Activated CD8-positive, alpha-beta memory T cell treated with anti-CD3 and anti-CD28 coated beads, Interleukin-2, amount 50 U/mL, for 4 hours (primary cell): Measurements from ENCODE around the gene CNN2.

Experiments used
- DNase-seq: peaks from one replicate; pipeline ENCODE4 v3.0.0-alpha.2; 2020

Gene CNN2

GRCh38 chr19:1084024-1084868 lies 57.8 kb downstream of the CNN2 start:
- DNase-seq, result peak; percentile 18

DNA sequence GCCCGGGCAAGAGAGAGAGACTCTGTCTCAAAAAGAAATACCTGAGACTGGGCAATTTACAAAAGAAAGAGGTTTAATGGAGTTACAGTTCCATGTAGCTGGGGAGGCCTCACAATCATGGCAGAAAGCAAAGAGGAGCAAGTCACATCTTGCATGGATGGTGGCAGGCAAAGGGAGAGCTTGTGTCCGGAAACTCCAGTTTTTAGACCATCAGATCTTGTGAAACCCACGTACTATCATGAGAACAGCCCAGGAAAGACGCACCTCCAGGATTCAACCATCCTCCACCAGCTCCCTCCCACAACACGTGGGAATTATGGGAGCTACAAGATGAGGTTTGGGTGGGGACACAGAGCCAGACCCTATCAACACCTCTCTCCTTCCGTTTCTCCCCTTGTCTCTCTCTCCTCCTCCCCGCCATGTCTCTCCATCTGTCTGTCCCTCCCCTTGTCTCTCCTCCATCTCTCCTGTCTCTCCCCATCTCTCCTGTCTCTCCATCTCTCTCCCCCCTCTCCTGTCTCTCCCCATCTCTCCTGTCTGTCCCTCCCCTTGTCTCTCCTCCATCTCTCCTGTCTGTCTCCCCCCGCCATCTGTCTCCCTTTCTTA lies 58.7 kb downstream of the CNN2 start:
- DNase-seq, result no peak

DNA sequence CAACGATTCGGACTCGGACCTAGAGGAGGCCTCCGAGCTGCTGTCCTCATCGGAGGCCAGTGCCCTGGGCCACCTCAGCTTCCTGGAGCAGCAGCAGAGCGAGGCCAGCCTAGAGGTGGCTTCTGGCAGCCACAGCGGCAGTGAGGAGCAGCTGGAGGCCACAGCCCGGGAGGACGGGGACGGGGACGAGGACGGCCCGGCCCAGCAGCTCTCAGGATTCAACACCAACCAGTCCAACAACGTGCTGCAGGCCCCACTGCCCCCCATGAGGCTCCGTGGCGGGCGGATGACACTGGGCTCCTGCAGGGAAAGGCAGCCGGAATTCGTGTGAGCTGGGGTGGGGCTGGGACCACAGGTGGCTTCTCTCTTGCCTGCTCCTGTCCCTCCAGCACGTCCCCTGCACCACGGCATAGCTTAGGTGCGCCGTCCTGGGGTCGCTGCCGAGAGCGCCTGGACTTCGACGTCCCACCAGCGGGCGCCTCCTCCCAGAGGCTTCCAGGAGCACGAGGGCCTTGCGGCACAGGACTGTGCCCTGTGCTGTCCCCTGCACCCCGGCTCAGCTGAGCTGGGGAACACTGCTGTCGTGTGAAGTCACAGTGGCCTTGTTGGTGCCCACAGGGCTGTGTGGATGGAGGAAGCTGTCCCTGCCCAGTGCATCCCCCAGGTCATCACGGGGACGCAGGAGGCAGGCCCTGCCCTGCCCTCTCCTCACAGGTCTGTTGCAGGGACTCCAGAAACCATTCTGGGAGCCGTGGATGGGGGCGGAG lies 59.5 kb downstream of the CNN2 start:
- DNase-seq, result no peak

DNA sequence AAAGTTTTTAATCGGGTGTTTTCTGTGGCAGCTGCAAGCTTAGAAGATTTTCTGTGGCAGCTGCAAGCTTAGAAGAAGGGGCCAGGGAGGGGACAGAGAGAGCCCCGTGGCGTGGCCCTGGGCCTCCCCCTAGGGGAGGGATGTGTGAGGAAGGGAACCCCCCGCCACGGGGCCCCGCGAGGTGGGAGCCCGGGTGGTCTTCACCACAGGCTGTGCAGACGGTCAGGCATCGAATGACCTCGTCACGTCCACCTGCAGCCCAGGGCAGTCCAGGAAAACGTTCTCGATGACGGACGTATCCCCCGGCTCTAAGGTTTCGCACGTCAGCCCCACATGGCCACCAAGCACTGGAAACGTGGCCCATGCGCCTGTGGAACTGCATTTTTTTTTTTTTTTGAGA lies 60.2 kb downstream of the CNN2 start:
- DNase-seq, result no peak

DNA sequence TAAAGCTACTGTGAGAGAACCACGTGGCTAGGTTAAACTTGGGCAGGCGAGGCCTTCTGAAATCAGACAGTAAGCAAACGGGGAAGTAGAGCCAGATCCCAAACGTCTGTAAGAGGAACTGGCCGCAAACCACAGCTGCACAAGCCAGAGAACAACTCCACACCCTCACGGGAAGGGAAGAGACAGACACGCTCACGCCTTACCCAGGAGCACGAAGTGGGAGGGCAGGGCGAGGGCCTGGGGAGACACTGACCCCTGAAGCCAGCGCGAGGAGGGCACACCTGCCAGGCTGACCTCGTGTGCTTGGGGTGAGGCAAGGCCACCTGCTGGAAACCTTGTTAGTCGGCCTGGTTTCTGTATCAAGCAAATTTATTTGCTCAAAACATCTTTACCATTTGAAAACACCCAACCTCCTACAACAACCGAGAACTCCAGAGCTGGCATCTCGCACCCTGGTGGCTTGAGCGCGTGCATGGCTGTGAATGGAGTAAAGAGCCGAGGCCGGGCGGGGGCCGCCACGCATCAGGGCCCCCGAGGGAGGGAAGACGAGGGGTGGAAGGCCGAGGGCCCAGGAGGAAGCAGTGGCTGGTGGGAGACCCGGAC lies 61.5 kb downstream of the CNN2 start:
- DNase-seq, result no peak

DNA sequence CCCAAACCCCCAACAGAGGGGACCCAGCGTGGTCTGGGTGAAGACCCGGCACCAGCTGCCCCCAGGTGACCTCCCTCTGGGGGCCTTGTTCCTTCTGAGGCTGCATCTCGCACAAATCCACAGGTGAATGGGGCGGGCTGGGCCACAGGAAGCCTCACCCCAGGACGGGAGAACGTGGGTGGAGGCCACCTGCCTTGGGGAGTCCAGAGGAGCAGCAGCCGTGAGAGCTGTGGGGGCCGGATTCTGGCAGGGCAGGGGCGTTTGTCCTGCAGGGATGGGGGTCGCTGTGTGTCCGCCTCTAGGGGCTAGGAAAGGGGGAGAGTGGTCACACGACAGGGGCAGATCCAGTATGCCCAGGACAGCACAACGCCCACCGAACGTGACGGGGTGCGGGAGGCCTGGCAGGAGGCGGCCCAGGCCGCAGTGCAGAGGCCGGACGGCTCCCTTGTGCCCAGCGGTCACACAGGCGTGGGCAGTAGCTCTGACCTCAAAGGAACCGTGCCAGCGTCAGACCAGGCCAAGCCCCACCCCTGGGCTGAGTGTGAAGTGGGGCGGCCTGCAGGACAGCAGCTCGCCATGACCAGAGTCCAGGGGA lies 62.1 kb downstream of the CNN2 start:
- DNase-seq, result no peak
